GM19043 (cell line): ENCODE measurements around the gene NXPH4.

ENCODE experiments used
- ATAC-seq: cut with Tn5 transposase; IDR thresholded peaks from one replicate; pipeline ENCODE4 v1.9.1; 2021; ENCODE audit warnings: low read depth; ENCODE audit not compliant: unreplicated experiment

Gene NXPH4

DNA sequence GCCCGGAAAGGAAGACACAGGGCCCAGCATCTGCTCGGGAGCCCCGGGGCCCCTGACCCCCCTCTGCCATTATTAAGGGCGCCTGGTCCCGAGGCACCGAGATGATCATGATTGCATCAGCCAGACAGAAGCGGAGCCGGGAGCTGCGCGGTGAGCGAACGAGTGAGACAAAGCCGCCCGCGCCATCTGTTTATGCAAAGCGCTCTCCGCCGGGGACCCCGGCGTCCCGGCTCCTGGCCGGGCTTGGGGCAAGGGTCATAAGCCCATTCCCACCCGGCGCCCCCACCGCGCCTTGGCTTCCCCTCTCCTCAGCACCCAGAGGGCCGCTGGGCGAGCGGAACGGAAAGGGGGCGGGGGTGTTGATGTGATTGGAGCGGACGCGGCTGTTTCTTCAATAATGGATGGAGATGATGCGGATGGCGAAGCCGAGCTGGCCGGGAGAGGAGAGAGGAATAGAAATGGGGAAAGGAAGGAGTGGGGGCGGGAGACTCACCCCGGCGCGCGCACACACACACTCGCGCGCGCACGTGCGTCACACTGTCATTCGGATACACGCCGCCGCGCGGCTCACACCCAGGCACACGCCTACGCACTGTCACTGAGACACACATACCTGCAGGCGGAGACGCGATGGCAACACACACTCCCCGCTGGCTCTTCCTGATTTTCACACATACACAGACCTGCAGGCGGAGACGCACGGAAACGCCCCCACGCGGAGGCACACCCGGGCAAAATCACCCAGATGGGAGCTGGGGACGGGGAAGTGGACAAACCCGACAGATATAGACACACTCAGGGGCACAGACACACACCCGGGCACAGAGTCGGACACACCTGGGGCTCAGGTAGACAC, 23.7 kb downstream of the NXPH4 start:
- ATAC-seq = no peak

GRCh38 chr12:57240926-57241401, 24.4 kb downstream of the NXPH4 start:
- ATAC-seq = no peak

GRCh38 chr12:57241402-57242310, 25.1 kb downstream of the NXPH4 start:
- ATAC-seq = no peak

GRCh38 chr12:57242329-57242690, 25.7 kb downstream of the NXPH4 start:
- ATAC-seq = no peak

GRCh38 chr12:57242691-57243454, 26.3 kb downstream of the NXPH4 start:
- ATAC-seq = no peak

DNA sequence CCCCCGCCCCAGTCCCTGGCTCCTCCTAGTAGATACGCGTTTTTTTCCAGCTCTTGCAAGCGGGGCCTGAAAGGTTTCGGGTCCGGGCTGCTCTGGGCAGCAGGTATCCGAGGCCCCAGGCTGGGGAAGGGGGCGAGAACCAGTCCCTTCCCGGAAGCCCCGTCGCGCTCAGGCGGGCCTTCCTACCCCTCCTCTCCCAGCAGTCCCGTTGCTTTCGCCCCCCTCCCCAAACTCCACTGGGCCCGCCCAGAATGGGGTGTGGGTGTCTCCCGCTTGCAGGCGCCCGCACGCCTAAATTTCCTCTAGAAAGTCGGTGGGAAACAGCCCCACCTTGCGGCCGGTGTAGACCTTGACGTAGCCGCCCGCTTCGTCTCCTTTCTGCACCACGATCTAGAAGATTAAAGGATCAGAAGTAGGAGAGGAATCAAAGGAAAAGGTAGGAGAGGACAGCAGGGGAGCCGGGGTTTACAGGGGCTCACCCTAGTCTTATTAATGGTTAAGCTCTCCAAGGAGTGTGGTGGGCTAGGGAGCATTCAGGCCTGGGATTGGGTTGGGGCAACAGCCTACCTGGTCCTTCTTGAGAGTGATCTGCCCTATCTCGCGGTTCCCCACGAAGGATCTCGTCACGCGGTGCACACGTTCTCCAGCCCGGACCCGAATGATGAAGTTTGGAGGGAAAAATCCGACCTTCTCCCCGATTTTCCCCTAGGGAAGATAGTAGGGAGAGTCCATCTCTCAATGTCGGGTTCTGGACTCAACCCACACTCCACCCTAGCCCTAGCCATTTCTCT, 27.1 kb downstream of the NXPH4 start:
- no peak for ATAC-seq

DNA sequence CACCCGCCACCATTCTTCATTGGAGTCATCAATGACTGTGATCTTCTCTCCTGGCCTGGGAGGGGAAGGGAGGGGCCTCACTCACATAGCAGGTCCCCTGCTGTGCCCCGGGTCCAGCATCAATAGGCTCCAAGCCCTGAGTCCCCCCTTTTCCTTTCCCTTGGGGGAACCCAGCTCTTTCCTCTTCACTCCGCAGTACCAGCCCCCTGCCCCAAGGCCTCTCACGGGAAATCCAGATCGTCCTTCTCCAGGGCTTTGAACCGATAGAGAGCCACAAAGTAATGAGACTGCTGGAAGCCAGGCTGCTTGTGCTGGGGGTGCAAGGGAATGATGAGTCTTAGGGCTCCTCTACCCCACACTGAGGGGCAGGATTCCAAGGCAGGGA, 27.7 kb downstream of the NXPH4 start:
- no peak for ATAC-seq

DNA sequence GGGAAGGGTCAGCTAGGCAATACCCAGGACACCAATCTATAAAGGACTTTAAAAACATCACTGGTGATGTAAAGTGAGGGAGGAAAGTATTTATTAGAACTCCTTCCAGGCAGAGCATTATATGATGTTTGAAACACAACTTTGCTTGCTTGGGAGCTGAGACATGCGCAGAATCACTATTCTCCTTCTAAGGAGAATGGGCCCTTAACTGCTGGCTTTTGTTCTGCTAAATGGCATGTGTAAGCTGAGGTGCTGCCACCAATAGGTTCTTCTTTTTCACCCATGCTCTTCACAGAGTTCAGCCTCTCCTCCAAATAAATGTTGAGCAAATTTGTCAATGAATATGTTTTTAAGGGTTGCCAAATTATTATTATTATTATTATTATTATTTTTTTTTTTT, 30.4 kb downstream of the NXPH4 start:
- no peak for ATAC-seq

GRCh38 chr12:57248934-57249742, 32.5 kb downstream of the NXPH4 start:
- no peak for ATAC-seq

GRCh38 chr12:57250541-57250940, 33.9 kb downstream of the NXPH4 start:
- no peak for ATAC-seq

DNA sequence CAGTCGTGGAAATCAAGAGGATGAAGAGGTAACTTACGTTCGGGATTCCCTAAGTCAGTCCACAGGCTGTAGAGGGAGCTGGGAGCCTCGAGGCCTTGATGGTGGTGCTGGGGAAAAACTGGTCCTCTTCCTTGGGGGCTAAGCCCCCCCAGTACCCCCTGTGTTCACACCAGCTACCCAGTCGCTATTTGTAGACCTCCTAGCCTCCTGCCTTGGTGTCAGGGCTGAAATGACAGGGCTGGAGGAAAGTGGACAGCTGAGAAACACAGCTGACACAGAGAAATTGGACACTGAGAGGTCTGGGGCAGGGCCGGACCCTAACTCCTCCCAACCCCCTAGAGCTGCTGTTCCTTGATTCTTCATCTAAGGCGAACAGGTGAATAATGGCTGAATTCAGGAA, 34.4 kb downstream of the NXPH4 start, which contains the start of gene STAC3:
TSS of gene STAC3 (minus strand) at position 232 of the 400 bp plus-strand sequence. CDS start 1,551 bp downstream, outside the sequence.
- no peak for ATAC-seq

- ATAC-seq = no peak
Measured at GRCh38 chr12:57254506-57255280, 38.1 kb downstream of the NXPH4 start.

DNA sequence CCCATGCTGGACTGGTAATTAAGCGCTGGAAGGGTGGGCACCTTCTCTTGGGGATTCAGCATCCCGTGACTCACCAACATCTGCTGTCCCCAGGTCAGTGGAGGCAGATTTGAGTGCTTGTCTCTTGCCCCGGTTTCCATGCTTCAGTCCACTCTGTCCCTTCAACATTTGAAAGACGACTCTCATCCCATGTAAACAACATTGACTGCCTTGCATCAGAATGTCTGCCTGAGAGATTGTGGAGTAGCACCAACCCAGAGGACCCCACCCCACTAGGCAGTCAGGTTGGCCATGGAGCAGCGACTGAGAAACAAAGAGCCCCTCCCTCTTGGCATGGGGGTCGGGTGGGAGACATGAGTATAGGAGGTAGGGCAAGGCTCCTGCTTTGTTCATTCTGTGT, 39.3 kb downstream of the NXPH4 start:
- ATAC-seq = no peak

GRCh38 chr12:57258977-57259970, 42.7 kb downstream of the NXPH4 start:
- no peak for ATAC-seq

- ATAC-seq = no peak
Measured at GRCh38 chr12:57260366-57260765, 43.8 kb downstream of the NXPH4 start.

DNA sequence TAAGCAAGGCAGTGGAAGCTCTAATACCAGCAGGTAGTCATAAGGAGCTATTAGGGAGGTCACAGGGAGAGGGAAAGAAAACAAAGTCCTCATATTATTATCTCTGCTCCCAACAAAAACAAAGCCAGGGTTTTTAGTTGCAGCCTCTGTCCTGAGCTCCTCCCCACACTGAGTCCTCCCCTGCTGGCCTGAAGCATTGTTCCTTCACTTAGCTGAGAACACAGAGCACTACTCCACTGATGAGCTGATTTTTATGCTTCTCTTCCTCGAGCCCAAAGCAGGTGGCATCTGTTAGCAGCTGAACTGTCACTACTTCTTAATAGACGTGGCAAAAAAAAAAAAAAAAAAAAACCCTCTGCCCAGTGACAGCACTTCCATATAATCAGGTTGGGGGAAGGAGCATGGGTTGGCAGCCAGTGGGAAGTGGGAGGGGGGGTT, 44.9 kb downstream of the NXPH4 start:
- no peak for ATAC-seq
